Measurements from ENCODE around the gene SREBF2. TPM values are rescaled to one million over a fixed set of nuclear protein-coding genes. Genes with fewer than 3 reads are reported as not detected.

The SREBF2 gene
- total and polyA plus RNA-seq, 10 of the 15 experiments (the other 5 are each of a cell fraction or from before 2014, with no cell fraction given), result 2.4 to 177 (median 78.8) TPM

DNA sequence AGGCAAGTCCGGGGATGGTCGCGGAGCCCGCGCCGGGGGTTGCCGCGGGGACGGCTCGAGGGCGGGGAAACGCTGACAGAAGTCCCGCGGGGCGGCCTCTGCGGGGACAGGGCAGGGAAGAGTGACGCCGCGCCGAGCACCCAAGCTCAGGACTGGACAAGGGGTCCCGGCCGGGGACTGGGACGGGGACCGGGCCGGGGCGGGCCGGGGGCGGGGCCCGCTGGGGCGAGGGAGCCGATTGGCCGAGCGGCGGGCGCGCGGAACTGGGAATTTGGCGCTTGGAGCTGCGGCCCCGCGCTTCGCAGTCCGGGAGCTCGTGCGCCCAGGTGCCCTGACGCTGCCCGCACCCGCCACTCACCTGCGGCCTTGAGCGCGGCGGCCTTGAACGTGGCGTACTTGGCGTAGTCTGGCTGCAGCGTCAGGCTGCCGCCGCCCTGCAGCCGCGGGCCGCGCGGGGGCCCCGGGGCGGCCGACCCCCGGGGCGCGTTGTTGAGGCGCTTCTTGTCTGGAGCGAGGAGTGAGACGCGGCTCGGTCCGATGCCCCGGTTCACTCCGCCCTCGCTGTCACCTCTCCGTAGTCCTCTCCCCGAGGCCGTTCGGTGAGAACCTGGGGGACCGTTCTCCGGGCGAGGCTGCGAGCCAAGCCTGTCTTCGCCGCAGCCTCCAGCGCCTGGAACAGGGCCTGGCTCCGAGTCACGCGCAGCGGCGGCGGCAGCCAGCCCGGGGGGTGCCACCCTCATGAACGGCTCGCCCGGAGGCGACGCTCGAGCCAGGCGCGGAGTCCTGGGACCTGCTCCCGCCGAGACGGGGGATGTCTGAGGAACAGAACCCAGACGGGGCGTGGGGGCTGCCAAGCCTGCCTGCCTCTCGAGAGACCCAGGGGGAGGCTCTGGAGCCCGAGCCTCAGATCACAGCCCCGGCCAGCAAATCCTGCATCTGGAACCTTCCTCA, 77.4 kb downstream of the SREBF2 start:
- POLR2A ChIA-PET, result interaction anchor here (0.6 to 1.1 kb wide), 3 partner anchors 26 to 88 kb away, joined by 3 read pairs; no protein-coding TSS in a partner anchor
- peaks cover 5 to 12% of the 10 kb centered on the region in 2 experiments; a peak in 3 of 4 replicates for H3K27me3 ChIP-seq (replicated peaks in 1 of 2; ENCODE audit: control insufficient read depth in 2 of 2, insufficient read depth in 2 of 2, low read length in 1 of 2)
- no peak overlapping the region; the same call in 1 of the 2 replicates for H3K9ac ChIP-seq (ENCODE audit: control insufficient read depth, insufficient read depth, low read length)
- CTCF ChIA-PET, result interaction anchor here (1.2 kb wide), 1 partner anchor 30 kb away, joined by 3 read pairs; no protein-coding TSS in a partner anchor
- H3K79me2 ChIP-seq (ENCODE audit: control insufficient read depth, insufficient read depth, low read length), result no peaks in the 10 kb centered on the region
- SMC1A ChIA-PET (ENCODE audit: uncharacterized antibody, unreplicated experiment), result no interaction called here
- no peak overlapping the region for H3K27ac ChIP-seq (ENCODE audit: control insufficient read depth, insufficient read depth)
- RAD21 ChIA-PET (ENCODE audit: unreplicated experiment), result interaction anchor here (1.7 to 5.8 kb wide), 3 partner anchors 13 to 48 kb away, joined by 3 to 40 read pairs (median 9); no protein-coding TSS in a partner anchor
- FAIRE-seq (no peak), ATAC-seq (no peak), DNase-seq (ENCODE audit: low read depth, low spot score) (no peak)
- TF ChIP-seq BHLHE40 (IDR thresholded peaks at IDR 0.05; ENCODE audit: borderline replicate concordance in 1 of 2, low read depth in 2 of 2, low read length in 1 of 2), result peak in 1 of 2 experiments; percentile 29; a peak in 1 of 4 replicates
- no peak for TF ChIP-seq RB1 (IDR thresholded peaks at IDR 0.05; ENCODE audit: borderline replicate concordance)
- peak; percentile 66 for TF ChIP-seq HDAC6 (IDR thresholded peaks at IDR 0.05; ENCODE audit: unreplicated experiment)
- peak; percentile 62 for TF ChIP-seq SUZ12 (IDR thresholded peaks at IDR 0.05; ENCODE audit: unreplicated experiment)
- peaks cover 6% of the 10 kb centered on the region; the same call in 1 of the 2 replicates for H4K20me1 ChIP-seq (ENCODE audit: control insufficient read depth, insufficient read depth)
- H2AFZ ChIP-seq (ENCODE audit: control insufficient read depth, low read depth, low read length), result 0 out of 2 replicates have a peak overlapping the region, but pooled peaks have one; percentile 12
- H3K36me3 ChIP-seq (ENCODE audit: control insufficient read depth in 2 of 2, insufficient read depth in 2 of 2, low read length in 1 of 2), result peaks cover 3 to 4% of the 10 kb centered on the region in 2 experiments; a peak in 3 of 4 replicates
- intact Hi-C loops (cut with micrococcal nuclease; ENCODE audit: unreplicated experiment), result no loop called here
- peak overlapping the region; percentile 68 for H3K4me2 ChIP-seq (ENCODE audit: control insufficient read depth, insufficient read depth)
- in situ Hi-C loops (cut with MboI), result no loop called here
- H3K4me1 ChIP-seq (ENCODE audit: control insufficient read depth, insufficient read depth, low read length), result peaks cover 15% of the 10 kb centered on the region
- BruUV-seq (replicated peaks), result no TSS peak
- H3K9me3 ChIP-seq (replicated peaks; ENCODE audit: control insufficient read depth, insufficient read depth, low read length), result no peaks in the 10 kb centered on the region
- H3K4me3 ChIP-seq, result peak overlapping the region; percentile 32; the same call in 1 of the 2 replicates
- 12% methylated on average over 78 of the region's 112 CpGs for WGBS (ENCODE audit: insufficient coverage, insufficient replicate concordance, low lambda C conversion rate, missing lambda C conversion rate)
